Raji (cell line): ENCODE measurements around the gene DHRS2.

Experiments used
- POLR2A ChIP-seq: IDR thresholded peaks from 2 replicates; pipeline ENCODE4 v1.6.1; 2011; ENCODE audit warnings: low read depth, low read length, control low read depth; ENCODE audit not compliant: insufficient read depth

Gene DHRS2

DNA sequence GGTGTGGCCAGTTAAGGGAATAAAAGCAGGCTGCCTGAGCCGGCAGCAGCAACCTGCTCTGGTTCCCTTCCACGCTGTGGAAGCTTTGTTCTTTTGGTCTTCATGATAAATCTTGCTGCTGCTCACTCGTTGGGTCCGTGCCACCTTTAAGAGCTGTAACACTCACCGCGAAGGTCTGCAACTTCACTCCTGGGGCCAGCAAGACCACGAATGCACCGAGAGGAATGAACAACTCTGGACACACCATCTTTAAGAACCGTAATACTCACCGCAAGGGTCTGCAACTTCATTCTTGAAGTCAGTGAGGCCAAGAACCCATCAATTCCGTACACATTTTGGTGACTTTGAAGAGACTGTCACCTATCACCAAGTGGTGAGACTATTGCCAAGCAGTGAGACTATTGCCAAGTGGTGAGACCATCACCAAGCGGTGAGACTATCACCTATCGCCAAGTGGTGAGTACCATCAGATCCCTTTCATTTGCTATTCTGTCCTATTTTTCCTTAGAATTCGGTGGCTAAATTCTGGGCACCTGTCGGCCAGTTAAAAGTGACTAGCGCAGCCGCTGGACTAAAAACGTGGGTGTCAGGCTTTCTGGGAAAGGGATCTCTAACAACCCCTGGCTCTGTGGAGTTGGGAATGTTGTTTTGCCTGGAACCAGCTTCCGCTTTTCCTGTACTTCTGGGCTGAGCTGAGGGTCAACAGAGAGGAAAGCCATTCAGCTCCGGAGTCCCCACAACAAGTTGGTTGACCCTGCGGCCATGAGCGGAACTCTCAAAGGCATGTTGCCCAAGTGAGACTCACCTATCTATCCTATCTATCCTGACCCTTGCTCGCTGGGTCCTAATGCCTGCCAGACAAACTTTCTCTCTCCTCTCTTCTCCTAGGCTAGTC is at the start of gene DHRS2:
DHRS2 (plus strand) TSS at position 48 of the 895 bp plus-strand sequence. CDS start 2,501 bp downstream, outside the sequence.
- no peak for TF ChIP-seq POLR2A

GRCh38 chr14:23588884-23589598 is 47.1 kb upstream of the DHRS2 start:
- no peak for TF ChIP-seq POLR2A

DNA sequence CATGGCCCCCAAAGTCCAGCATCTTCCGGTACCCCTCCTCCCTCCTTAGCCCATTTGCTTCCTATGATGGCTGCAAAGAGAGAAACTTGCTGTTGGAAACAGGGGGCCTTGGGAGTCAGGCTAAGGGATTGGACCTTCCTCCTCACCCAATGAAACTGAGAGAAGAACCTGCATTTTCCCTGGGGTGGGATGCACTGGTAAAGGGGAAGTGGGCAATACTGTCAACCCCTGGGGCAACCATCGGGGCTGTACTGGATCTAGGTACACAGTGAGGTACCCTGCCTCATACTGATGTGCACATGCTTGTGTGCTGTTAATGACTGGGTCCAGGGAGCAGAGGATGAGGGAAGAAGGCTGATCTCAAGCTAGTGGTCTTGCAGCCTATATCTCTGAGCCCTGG is 46.6 kb upstream of the DHRS2 start:
- no peak for TF ChIP-seq POLR2A

GRCh38 chr14:23590198-23590597 is 46.0 kb upstream of the DHRS2 start:
- no peak for TF ChIP-seq POLR2A

GRCh38 chr14:23600322-23600707 is 35.8 kb upstream of the DHRS2 start:
- TF ChIP-seq POLR2A, result no peak

DNA sequence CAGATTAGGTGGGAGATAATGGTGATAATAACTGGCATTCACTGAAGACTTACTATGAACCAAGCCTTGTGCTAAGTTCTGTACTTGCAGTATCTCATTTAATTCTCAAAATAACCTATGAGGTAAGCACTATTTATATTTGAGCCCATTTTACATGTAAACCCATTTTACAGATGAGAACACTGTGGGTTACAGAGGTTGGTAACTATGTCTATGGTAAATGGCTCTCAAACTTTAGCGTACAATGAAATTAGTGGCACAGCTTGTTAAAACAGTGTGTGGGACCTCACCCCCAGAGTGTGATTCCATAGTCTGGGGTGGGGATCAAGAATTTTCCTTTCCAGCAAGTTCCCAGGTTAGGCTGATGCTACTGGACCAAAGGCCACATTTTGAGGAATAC is 35.4 kb upstream of the DHRS2 start:
- no peak for TF ChIP-seq POLR2A

DNA sequence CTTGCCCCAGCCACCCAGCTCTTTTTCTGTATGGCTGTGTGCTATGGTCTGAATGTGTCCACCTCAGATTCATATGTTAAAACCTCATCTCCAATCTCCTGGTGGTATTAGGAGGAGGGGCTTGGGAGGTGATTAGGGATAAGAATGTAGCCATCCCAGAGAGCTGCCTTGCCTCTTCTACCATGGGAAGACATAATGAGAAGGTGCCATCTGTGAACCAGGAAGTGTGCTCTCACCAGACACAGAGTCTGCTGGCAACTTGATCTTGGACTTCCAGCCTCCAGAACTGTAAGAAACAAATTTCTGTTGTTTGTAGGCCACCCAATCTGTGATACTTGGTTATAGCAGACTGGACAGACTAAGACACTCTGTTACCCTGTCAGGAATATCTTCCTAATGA is 34.7 kb upstream of the DHRS2 start:
- TF ChIP-seq POLR2A, result no peak

DNA sequence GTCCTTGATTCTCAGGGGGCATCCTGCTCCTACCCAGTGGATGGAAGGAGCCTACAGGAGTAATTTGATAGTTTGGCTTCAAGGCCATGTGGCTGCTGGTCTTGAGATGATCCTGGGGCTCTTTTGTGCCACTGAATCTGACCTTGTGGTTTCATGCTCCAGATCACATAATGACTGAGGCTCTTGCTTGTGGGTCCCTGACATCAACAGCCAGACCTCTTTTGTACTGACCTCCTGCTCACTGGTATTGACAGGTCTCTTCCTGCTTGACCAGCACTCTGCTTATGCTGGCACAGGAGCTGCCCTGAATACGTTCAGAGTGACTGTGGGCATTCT is 34.4 kb upstream of the DHRS2 start:
- no peak for TF ChIP-seq POLR2A

DNA sequence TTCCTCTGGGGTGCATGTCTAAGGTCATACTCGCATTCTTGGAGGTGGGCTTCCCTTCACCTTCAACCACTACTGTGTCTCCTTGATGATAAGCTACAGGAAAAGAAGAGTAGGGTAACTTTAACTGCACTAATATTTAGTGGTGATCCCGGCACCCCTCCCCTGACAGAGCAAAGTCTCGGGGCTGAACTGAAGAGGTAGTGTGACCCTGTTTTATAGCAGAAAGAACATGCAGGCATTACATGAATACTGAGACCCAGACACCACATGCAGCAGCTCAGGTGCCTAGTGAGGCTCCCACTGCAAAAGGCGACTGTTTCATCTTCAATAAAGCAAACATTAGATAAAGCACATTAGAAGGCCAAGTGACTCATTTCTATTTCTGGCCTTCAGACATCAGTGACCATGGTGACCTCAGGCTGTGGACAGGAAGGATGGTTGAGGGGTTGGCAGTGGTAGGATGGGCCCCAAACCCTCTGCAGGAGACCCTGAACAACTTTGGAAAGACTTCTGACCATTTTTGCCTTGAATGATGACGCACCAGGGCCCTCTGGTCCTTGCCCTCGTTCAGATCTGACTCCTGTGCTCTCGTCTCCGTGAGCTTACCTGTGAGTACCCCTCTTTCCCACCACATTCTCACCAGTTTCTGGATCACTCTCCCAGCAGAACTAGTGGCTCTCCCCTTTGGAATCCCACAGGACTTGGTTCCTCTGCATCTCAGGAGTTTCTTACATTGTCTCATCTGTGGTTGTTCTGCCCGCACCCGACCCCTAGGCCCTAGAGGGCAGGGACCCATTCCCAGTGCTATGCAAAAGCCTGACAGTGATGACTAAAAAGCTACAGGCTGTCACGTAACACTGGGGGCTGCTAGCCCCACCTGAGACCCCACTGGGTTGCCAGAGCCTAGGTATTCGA is 33.7 kb upstream of the DHRS2 start:
- TF ChIP-seq POLR2A, result no peak

GRCh38 chr14:23603103-23603502 is 33.1 kb upstream of the DHRS2 start:
- TF ChIP-seq POLR2A, result no peak

DNA sequence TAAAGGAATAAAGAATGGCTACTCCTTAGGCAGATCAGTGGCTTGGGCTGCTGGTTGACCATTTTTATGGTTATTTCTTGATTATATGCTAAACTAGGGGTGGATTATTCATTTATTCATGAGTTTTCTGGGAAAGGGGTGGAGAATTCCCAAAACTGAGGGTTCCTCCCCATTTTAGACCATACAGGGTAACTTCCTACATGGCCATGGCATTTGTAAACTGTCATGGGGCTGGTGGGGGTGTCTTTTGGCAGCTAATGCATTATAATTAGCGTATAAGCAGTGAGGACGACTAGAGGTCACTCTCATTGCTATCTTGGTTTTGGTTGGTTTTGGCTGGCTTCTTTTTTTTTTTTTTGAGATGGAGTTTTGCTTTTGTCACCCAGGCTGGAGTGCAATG is 32.0 kb upstream of the DHRS2 start:
- TF ChIP-seq POLR2A, result no peak

- no peak for TF ChIP-seq POLR2A
Measured at GRCh38 chr14:23604675-23605170, 31.4 kb upstream of the DHRS2 start.

GRCh38 chr14:23605931-23606585 is 30.1 kb upstream of the DHRS2 start:
- no peak for TF ChIP-seq POLR2A

GRCh38 chr14:23608454-23608853 is 27.7 kb upstream of the DHRS2 start:
- TF ChIP-seq POLR2A, result no peak

- TF ChIP-seq POLR2A, result no peak
Measured at GRCh38 chr14:23609001-23609400, 27.2 kb upstream of the DHRS2 start.
